Measurements from ENCODE around the gene CNTNAP2. TPM values are rescaled to one million over a fixed set of nuclear protein-coding genes. Genes with fewer than 3 reads are reported as not detected.

The CNTNAP2 gene
- total and polyA plus RNA-seq, 8 donors = 0.09 to 1.1 (median 0.38) TPM

DNA sequence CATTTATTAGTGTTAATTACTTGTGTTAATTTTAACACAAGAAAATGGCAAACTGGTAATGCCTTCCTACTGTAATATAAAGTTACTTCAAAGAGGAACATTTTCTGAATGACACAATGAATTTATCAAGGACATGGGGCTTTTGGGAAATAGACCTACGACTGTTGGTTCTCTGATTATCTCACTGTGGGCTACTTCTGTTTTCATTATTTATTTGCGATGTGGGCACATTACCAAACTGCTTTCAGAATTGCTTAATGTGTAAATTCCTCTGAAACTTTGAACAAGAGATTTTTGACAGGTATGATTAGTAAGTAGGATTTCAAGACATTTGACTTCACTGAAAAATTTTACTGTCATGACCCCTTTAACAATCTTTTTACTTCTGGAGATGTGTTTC is 535.6 kb downstream of the CNTNAP2 start:
- no peaks in the 10 kb centered on the region for H3K36me3 ChIP-seq
- H3K4me1 ChIP-seq = peaks cover 0 to 14% (median 12%) of the 10 kb centered on the region in 3 donors
- H3K9me3 ChIP-seq = no peaks in the 10 kb centered on the region
- FAIRE-seq (no peak), DNase-seq (no peak), ATAC-seq (peak in 3 of 4 donors; percentile 65 to 75 (median 66))
- intact Hi-C loops (cut with DNase I) = no loop called here
- H3K27ac ChIP-seq = no peak overlapping the region
- no peak overlapping the region for H3K4me3 ChIP-seq
- H3K27me3 ChIP-seq = no peaks in the 10 kb centered on the region
- TF ChIP-seq, protein P1, sequence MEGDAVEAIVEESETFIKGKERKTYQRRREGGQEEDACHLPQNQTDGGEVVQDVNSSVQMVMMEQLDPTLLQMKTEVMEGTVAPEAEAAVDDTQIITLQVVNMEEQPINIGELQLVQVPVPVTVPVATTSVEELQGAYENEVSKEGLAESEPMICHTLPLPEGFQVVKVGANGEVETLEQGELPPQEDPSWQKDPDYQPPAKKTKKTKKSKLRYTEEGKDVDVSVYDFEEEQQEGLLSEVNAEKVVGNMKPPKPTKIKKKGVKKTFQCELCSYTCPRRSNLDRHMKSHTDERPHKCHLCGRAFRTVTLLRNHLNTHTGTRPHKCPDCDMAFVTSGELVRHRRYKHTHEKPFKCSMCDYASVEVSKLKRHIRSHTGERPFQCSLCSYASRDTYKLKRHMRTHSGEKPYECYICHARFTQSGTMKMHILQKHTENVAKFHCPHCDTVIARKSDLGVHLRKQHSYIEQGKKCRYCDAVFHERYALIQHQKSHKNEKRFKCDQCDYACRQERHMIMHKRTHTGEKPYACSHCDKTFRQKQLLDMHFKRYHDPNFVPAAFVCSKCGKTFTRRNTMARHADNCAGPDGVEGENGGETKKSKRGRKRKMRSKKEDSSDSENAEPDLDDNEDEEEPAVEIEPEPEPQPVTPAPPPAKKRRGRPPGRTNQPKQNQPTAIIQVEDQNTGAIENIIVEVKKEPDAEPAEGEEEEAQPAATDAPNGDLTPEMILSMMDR (IDR thresholded peaks at IDR 0.05) = no peak
- WGBS, 2 donors = 4 to 12% methylated on average over 2 of the region's 2 CpGs

DNA sequence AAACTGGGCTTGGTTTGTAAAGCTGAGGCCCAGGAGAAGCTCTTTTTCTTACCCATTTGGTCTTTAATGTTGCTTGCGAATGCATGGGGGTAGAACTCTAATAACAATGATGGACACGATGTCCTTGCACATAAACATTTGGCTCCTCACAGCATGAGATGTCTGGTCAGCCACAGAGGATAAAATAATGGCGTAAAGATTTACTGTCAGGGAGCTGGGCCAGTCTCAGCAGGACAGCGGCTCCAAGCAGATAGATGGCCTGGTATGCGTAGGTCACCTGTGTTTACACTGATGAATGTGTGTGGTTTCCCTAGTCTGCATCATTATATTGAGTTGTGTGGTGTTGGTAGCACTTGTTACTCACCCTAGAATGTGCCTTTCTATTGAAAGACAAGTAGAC is 537.4 kb downstream of the CNTNAP2 start:
- FAIRE-seq = no peak
- Histone ChIP-seq H3K27me3 (no peaks in the 10 kb centered on the region), H3K4me1 (peaks cover 0 to 14% (median 12%) of the 10 kb centered on the region in 3 donors), H3K9me3 (no peaks in the 10 kb centered on the region), H3K4me3 (no peak overlapping the region), H3K36me3 (no peaks in the 10 kb centered on the region), H3K27ac (no peak overlapping the region)
- intact Hi-C loops (cut with DNase I) = no loop called here
- no peak for DNase-seq
- ATAC-seq = no peak
- WGBS, 2 donors = 80 to 94% methylated on average over 5 of the region's 5 CpGs
- TF ChIP-seq, protein P1 (IDR thresholded peaks at IDR 0.05) = no peak

DNA sequence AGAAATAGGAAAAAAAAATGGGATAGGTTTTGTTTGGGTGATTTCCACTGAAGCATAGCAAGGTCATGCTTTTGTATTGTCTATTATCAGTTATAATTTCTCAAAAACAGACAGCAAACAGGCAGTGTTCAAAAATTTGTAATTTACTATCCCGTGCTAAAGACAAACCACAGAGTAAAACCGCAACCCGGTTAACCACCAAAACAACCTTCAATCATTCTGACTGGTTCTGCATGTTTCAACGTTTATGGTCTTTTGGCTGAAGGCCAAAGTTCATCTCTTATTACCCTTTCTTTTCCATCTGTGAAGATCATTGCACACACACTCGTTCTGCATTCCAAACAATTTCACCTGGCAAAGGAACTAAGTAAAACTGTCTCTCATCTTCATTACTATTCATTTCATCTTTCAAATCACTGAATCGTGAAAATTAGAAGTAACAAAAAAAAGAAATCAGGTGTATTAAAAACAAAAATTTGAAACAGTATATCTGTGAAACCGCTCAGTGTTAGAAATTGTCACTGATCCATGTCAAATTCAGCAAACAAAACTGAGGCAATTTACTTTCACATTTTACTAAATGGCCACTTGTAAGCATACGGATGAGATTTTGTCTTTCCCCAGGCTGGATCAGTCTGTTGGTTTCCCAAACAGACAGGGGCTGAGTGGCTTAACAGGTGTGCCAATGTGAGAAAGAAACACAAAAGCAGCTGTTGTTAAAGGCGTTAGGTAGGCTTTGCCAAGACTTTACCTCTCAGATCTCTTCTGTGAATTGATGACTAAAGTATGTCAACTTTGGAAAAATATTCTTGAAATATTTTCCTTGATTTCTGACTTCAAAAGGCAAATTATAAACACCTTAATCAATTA is 539.6 kb downstream of the CNTNAP2 start:
- Histone ChIP-seq H3K27me3 (no peaks in the 10 kb centered on the region), H3K4me1 (peaks cover 0 to 20% (median 12%) of the 10 kb centered on the region in 3 donors), H3K9me3 (no peaks in the 10 kb centered on the region), H3K27ac (peak overlapping the region in 1 of 4 donors; percentile 28), H3K36me3 (no peaks in the 10 kb centered on the region), H3K4me3 (peak overlapping the region in 1 of 4 donors; percentile 25)
- 6 to 9% methylated on average over 9 of the region's 9 CpGs for WGBS, 2 donors
- no peak for FAIRE-seq
- peak in 3 of 6 donors; percentile 19 to 38 (median 31) for DNase-seq
- peak; percentile 68 to 87 (median 82) for ATAC-seq
- intact Hi-C loops (cut with DNase I) = no loop called here
- TF ChIP-seq, protein P1 (IDR thresholded peaks at IDR 0.05) = no peak

DNA sequence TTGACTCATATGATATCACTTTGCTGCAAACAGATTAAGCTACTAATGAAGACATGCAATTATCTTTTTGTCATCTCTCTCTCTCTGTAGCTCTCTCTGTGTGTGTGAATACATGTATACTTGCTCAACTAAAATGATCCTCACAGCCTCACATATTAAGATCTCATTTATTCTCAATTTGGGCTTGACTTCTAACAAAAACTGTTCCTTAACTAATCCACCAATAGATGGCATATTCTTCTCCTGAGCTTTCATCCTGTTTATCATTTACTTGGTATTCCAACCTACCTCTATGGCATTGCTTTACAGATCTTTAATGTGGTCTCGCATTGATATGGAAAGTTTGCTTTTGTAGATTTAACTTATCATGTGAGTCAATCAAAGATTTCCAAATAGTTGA is 540.4 kb downstream of the CNTNAP2 start:
- no peaks in the 10 kb centered on the region for H3K36me3 ChIP-seq
- H3K9me3 ChIP-seq = no peaks in the 10 kb centered on the region
- no peak overlapping the region for H3K4me3 ChIP-seq
- no peak for DNase-seq
- ATAC-seq = no peak
- peak overlapping the region in 1 of 4 donors; percentile 28 for H3K27ac ChIP-seq
- no peak for FAIRE-seq
- intact Hi-C loops (cut with DNase I) = no loop called here
- H3K27me3 ChIP-seq = no peaks in the 10 kb centered on the region
- WGBS, 2 donors = 67 to 86% methylated on average over 1 of the region's 1 CpG
- peaks cover 0 to 12% (median 7%) of the 10 kb centered on the region in 3 donors for H3K4me1 ChIP-seq
- TF ChIP-seq, protein P1 (IDR thresholded peaks at IDR 0.05) = no peak

DNA sequence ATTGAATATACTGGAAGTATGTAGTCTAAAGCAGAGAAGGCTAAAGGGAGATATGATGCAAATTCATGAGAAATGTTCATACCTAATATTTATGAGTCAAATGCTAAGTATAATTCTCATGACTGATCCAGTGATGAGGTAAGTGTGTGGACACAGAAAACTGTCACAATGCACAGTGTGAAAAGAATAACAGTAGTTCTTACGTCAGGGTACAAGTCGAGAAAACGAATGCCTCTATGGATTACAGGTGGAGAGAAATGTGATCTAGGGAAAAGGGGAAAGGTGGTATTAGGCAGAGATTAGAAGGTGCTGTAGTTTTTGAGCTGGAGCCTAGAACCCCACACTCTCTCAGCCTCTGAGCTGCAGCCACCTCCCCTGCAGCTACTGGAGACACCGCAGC is 542.0 kb downstream of the CNTNAP2 start:
- FAIRE-seq (no peak), DNase-seq (no peak), ATAC-seq (no peak)
- no peaks in the 10 kb centered on the region for H3K36me3 ChIP-seq
- H3K9me3 ChIP-seq = no peaks in the 10 kb centered on the region
- 86 to 93% methylated on average over 4 of the region's 4 CpGs for WGBS, 2 donors
- intact Hi-C loops (cut with DNase I) = no loop called here
- H3K27ac ChIP-seq = no peak overlapping the region
- no peak overlapping the region for H3K4me3 ChIP-seq
- H3K4me1 ChIP-seq = peaks cover 0 to 10% (median 7%) of the 10 kb centered on the region in 3 donors
- TF ChIP-seq, protein P1 (IDR thresholded peaks at IDR 0.05) = no peak
- no peaks in the 10 kb centered on the region for H3K27me3 ChIP-seq
